Activated CD8-positive, alpha-beta memory T cell treated with anti-CD3 and anti-CD28 coated beads for 1 hour (primary cell): ENCODE data around the gene CTDNEP1.
A peak's percentile ranks its signal among the peaks of the same experiment; 100 is the strongest.

ENCODE experiments used
- DNase-seq, 2 donors: peaks; one replicate each; pipeline ENCODE4 v3.0.0-alpha.2; 2020; ENCODE audit warnings: low read depth in 1 of 2; ENCODE audit errors: extremely low read depth in 1 of 2

Gene CTDNEP1

DNA sequence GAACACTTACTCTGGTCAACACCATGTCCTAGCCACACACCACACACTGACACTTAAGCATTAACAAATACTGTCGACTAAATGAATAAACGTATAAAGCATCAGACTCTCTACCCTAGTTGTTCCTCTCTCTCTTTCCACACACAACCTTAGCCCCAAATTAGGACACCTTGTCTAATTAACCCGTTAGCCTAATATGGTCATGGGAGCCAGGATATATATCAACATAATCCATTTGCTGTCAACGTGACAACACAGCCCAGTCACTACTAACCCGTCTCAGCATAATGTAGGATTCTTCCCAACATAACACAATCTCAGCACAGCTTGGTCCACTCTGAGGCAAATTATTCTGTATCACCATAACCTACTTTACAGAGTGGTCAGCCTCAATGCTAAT is 19.4 kb downstream of the CTDNEP1 start:
- DNase-seq, result no peak

DNA sequence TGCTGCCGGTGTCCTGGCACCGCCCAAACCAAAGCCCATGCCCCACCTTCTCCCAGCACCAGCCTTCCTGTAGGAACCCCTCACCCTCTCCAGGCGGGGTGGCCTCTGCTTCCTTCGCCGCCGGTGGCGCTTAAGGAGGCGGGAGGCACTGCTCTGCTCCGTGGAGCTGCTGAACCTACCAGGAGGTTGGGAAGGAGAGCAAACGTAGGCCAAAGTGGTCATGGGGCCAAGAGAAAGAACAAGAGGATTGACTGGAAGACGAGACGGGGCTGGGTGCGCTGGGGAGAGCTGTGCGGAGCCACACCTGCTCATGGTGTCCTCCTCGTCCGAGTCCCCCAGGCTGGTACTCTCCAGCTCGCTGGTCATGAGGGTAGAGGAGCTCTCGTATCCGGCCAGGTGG is 22.0 kb downstream of the CTDNEP1 start:
- DNase-seq, result no peak

DNA sequence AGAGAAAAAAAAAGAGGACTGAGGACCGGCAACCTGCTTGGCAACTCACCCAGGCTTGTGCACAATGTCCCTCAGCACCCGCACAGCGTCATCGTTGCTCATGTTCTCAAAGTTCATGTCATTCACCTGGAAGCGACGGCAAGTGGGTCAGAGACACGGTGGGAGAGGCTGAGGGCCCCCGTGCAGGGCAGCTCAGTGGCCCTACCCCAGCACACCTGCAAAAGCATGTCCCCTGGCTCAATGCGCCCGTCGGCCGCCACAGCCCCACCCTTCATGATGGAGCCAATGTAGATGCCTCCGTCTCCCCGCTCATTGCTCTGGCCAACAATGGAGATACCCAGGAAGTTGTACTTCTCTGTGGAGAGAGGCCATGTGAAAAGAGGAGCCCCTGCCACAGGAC is 22.6 kb downstream of the CTDNEP1 start:
- no peak for DNase-seq

DNA sequence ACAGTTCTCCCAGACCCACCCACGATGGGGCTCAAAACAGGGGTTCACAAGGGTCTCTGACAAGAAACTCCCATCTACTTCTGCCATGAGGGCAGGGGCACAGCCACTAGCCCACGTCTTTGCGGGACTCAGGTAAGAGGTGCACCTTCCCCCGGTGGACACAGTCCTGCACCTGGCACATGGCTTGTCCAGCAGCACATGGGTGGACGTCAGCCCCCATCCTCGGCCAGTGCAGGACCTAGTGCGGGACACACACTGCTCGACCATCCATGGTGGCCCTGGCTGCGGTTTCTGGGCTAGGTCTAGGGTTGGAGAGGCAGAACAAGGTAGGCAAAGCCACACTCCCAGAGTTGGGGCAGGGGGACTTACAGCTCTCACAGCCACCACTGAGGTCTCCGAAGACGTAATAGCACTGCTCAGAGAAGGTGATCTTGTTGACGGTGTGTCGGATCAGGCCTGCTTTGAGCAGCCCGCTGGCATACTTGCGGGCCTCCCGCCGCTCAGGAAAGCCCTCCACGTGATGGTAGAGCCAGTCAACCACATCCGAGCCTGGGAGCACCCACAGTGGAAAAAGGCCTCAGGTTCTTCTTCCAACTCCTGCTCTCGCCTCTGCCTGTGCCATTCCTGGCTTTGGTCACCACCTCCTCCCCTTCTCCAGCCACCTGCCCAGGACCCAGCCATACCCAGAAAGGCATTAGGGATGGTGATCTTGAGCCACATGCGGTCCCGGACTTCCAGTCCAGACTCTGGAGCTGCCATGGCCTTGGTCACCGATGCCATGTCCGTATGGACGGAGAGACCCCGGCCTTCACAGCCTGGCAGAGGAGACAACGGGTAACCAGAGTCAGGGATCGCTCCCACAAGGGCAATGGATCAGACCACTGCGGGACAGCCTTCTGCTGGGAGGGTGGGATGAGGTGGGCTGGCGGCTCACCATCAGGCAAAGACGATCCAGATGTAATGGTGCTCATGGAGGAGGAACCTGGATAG is 24.5 kb downstream of the CTDNEP1 start:
- no peak for DNase-seq

DNA sequence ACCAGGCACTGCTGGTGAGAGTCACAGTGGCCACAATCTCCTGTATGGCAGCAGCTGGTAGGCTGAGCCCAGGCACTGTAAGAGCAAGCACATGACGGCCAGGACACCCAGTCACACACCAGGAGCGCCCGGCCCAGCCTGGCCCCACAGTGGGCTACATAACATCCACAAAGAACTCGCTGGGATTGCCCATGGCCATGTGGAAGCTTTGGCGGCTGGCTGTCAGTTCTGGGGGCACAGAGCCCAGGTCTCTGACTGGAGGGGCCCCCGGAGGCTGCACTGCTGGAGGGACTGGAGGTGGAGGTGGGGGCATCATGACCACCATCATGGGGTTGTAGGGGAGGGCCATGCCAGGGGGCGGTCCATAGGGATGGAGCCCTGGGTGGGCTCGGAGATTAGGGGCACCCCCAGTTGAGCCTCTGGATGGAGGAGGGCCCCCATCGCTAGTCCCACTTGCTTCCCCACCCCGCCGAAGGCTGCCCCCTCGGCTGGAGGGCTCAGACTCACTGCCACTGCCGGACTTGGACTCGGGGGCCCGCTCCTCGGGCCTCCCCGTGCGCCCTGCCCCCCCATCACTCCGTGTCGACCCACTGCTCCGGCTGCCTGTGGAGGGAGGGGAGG is 25.7 kb downstream of the CTDNEP1 start:
- DNase-seq, result no peak

DNA sequence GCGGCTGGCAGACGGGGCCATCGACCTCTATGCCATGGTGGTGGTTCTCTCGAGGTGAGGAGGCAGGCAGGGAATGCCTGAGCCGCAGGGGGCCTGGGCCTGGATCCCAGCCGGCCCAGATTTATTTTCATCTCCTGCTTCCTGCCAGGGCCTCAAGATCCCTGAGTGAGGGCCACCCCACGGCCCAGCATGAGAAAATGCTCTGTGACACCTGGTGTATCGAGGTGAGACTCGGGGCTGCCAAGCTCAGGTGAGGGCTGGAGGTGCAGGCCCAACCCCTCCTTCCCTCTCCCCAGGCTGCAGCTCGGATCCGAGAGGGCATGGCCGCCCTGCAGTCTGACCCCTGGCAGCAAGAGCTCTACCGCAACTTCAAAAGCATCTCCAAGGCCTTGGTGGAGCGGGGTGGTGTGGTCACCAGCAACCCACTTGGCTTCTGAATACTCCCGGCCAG is 26.8 kb downstream of the CTDNEP1 start:
- no peak for DNase-seq

DNA sequence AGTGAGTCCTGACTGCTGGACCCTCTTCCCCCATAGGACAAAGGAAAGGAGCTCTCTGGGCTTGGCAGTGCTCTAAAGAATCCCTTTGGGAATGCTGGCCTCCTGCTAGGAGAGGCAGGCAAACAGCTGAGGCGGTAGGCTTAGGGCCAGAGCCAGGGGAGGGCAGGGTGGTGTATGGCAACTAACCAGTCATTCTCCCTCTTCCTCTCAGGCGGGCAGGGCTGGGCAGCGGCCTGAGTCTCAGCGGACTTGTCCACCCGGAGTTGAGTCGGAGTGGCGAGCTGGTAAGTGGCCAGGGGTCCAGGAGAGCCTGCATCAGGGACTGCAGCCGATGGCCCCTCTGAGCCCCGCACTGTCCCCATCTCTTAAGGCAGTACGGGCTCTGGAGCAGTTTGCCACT is 27.4 kb downstream of the CTDNEP1 start:
- no peak for DNase-seq

DNA sequence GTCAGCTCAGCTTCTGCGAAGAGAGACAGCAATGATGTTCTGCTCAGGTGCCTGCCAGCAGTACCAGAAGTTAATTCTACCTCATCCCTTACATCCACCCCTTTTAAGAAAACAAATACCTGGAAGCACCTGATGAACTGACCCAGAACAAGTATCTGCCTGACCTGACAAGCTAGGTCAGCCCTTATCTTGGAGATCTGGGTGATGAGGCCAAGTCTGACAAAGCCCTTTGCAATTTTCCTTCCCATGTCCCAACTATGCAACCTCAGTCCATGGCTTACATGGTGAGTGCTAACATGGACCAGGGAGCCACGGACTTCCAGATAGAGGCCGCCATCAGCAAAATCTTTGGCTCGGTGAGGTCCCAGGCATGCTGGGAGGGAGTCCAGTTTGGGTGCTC is 28.2 kb downstream of the CTDNEP1 start:
- no peak for DNase-seq

DNA sequence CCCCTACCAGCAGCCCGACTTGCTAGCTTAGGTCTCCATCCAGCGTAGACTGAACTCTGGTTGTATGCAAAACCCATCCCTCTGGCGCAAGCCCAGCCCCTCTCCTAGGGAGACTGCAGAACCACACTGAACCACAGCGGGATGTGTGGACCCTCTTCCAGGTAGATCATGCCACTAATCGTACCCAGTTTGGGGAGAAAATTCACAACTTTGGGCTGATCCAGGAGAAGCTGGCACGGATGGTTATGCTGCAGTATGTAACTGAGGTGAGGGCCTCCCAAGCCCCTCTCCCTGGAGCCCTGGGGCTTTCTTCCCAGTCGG is 28.6 kb downstream of the CTDNEP1 start:
- DNase-seq, result no peak

DNA sequence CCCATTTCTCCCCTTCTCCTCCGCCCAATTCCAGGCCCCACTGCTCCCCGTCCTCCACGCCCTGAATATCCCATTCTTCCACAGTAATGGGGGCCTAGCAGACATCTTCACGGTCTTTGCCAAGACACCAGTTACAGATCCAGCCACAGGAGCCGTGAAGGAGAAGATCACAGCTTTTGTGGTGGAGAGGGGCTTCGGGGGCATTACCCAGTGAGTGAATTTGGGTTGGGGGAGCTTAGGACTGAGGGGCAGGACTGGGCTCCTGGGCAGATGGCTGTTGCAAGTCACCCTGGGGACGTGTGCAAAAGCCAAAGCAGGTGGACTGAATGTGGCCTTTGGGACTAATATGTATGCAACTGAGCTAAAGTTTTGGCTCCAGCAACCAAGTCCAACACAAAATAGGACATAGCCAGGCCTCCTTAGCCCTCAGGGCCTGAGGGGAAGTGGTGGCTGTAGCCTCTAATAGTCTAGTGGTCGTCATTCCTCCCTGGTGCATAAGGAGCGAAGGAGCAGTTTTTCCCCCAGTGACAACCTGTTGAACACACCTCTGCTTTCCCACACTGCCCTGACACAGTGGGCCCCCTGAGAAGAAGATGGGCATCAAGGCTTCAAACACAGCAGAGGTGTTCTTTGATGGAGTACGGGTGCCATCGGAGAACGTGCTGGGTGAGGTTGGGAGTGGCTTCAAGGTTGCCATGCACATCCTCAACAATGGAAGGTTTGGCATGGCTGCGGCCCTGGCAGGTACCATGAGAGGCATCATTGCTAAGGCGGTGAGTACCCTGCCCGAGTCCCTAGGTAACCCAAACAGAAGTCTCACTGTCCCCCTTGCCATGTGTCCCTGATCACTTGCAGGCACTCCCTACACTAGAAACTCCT is 29.2 kb downstream of the CTDNEP1 start:
- DNase-seq, result no peak

DNA sequence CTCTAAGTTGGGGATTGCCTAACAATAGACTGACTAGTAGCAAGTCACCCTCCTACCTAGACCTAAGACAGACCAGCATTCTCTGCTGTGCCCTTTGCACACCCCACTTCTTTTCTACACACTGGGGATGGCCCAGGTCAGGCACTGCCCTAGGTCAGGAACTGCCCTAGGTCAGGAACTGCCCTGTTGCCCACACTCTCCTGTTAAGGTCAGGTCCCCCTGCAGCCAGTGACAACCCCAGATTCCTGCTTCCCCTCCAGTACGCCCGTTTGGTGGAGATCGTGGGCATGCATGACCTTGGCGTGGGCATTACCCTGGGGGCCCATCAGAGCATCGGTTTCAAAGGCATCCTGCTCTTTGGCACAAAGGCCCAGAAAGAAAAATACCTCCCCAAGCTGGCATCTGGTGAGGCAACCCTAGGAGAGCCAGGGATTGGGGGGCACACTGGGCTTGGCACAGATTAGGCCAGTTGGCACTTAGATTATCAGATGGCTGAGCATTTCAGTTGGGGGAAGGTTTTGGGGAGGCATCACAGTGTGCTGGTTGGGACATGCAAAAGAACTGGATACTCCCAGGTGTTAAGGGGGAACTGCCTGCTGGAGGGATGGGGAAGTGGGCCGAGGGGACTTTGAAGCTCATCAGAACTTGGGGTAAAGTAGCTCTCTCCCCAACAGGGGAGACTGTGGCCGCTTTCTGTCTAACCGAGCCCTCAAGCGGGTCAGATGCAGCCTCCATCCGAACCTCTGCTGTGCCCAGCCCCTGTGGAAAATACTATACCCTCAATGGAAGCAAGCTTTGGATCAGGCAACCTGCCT is 30.0 kb downstream of the CTDNEP1 start:
- no peak for DNase-seq

DNA sequence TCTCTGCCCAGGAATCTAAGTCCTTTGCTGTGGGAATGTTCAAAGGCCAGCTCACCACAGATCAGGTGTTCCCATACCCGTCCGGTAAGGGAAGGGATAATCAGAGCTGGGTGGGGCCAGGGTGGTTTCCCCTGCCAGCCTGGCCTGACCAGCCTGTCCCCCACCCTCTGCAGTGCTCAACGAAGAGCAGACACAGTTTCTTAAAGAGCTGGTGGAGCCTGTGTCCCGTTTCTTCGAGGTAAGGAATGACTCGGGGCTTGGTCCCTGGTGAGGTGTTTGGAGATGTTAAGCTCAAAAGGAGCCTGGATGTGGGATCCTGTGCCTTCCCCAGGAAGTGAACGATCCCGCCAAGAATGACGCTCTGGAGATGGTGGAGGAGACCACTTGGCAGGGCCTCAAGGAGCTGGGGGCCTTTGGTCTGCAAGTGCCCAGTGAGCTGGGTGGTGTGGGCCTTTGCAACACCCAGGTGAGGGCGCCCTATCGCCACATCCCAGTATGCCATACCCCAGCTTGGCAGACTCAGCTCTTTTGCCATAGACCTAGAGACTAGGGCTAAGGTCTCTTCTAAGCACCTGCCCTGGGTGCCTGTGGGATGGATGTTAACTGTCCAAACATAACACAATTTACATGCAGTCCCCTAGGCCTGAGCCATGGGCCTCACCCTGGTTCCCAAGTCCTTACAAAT is 30.8 kb downstream of the CTDNEP1 start:
- DNase-seq, result peak in 1 of 2 donors; percentile 27

DNA sequence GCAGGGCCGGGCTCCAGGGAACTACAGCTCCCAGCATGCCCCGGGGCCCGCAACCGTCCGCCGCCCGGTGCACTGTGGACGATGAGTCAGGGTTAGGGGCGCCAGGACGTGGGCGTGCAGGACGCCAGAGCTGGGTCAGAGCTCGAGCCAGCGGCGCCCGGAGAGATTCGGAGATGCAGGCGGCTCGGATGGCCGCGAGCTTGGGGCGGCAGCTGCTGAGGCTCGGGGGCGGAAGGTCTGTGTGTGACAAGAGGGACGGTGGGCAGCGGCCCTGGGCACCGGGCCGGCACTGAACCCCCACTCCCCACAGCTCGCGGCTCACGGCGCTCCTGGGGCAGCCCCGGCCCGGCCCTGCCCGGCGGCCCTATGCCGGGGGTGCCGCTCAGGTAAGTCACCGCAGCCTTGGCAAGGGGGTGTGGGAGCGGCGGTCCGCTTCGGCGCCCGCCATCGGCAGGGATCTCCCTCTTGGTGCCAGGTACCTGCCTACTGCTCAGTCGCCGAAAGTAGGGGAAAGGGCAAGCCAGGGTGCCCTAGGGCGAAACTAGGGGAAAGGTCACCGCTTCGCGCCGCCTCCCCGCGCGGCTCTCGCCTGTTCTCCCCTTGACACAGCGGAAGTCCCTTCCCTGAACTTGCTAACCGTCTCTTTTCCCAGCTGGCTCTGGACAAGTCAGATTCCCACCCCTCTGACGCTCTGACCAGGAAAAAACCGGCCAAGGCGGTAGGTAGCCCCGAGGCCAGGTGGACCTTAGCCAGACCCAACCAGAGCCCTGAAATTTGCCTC is 31.5 kb downstream of the CTDNEP1 start, which contains the start of the genes ACADVL and DLG4:
ACADVL (plus strand) TSS at position 127 of the 781 bp plus-strand sequence; CDS start at position 174, 47 bp downstream.
DLG4 (minus strand) TSS at position 25 of the 781 bp plus-strand sequence.
- peak in 1 of 2 donors; percentile 65 for DNase-seq

DNA sequence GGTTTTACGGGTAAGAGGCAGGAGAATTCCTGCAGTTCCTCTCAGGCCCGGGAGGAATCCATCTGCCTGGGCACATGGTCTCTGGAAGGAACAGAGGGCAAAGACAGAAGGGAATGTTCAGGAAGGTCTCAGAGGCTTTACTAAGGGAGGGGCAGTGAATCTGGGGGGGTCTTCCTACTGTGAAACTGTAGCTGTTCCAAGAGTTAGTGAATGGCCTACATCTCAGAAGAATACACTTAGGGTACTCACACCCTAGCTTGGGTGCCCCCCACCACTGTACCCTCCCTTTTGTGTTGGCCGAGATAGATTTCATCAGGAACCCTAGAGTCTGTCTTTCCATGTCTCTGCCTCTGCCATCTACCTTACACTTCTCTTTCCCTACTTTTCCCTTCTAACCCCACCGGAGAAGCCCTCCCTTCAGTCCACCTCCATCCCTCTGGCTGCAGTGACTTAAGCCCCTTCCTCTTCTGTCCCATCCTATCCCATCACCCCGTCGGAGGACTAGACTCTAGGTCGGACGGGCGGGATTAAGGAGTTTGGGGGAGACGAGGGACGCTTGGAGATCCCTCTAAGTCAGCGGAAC is 32.2 kb downstream of the CTDNEP1 start:
- no peak for DNase-seq

DNA sequence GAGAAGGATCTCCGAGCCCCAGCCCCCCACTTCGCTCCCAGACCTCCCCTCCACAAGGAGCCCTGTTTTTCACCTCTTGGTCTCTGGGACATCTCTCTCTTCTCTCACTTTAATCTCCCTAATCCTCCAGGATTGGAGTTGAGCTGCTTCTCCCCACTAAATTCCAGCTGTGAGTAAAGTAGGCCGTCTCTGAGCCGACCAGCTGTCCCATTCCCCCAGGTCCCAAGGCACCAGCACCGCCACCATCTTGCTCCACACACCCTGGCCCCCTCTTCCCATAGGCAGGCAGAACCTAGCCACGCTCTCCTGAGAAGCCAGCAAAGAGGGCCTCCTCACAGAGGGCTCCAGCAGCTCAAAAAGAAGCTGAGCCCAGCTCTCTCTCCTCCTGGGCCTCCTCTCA is 32.8 kb downstream of the CTDNEP1 start:
- DNase-seq, result no peak

DNA sequence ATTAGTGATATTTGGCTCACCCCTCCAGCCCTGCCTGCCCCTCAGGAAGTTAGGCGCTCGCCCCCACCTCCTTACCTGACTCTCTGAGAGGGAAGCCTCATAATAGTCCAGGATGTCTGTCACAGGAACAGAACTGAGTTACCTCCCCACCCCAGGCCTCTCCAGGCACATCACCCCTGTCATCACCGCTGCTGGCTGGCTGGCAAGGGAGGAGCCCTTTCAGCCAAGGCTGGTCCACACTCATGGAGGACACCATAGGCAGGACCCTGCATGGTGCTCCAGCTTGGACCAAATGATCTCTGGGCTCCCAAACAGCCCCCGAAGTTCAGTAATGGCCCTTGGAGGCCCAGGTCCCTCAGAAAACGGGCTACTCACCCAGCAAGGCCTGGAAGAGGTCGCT is 33.4 kb downstream of the CTDNEP1 start:
- DNase-seq, result no peak

DNA sequence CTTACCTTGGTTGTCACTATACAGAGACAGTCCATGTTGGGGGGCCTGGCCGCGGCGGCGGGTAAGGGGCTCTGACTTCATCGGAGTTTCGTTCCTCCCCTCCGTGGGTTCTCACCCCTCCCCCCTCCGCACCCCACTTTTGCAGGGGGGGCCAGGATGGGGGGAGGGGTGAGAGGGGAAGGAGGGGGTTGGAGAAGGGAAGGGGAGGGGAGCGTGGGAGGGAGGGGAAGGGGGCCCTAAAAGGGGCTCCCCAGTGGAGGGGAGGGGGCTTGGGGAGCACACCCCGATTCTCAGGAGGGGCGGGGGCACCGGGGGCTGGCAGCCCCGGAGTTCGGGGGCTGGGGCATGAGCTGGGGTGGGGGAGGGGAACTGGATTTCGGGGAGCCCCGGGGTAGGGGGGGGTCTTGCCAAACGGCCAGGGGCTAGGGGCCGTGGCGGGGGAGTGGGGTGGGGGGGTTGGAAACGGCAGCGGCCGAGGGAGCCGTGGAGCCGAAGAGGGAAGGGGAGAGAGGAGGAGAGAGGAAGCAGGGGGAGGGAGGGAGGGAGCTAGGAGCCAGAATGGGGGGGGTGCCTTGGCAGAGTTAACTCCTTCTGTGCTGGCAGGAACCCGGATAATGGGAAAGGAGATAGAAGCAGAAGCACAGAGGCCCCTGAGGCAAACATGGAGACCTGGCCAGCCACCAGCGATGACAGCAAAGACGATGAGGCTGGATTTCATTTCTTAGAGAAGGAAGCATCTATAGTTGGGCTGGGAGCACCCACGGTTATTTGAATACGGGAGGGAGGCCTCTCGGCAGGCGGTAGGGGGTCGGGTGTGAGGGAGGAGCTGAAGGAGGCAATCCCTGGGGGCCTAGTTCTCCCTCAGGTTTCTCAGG is 34.2 kb downstream of the CTDNEP1 start:
- DNase-seq, result no peak
